GM04504 (cell line): ENCODE measurements around the gene UBE2H.
"Not testable (repeated sequence)": the region's sequence is repeated elsewhere in the genome, so short reads cannot be mapped to it uniquely, and the experiment has no call there.

Experiments
- DNase-seq: peaks from one replicate; pipeline ENCODE4 v3.0.0-alpha.2; 2012; ENCODE audit warnings: low read depth

UBE2H gene

GRCh38 chr7:129872054-129872453 is 80.7 kb downstream of the UBE2H start:
- no peak for DNase-seq

GRCh38 chr7:129870668-129871067 is 82.1 kb downstream of the UBE2H start:
- no peak for DNase-seq

GRCh38 chr7:129866251-129866650 is 86.5 kb downstream of the UBE2H start:
- no peak for DNase-seq

- no peak for DNase-seq
Observed at GRCh38 chr7:129865925-129866201, 86.9 kb downstream of the UBE2H start.

GRCh38 chr7:129865093-129865924 is 87.5 kb downstream of the UBE2H start:
- DNase-seq: no peak

- DNase-seq: not testable (repeated sequence)
Observed at GRCh38 chr7:129864676-129865075, 88.1 kb downstream of the UBE2H start.

GRCh38 chr7:129864042-129864441 is 88.7 kb downstream of the UBE2H start:
- DNase-seq: no peak

GRCh38 chr7:129862682-129863081 is 90.1 kb downstream of the UBE2H start:
- DNase-seq: no peak

GRCh38 chr7:129860784-129861183 is 92.0 kb downstream of the UBE2H start:
- DNase-seq: not testable (repeated sequence)

GRCh38 chr7:129859183-129859582 is 93.6 kb downstream of the UBE2H start:
- DNase-seq: no peak

- DNase-seq: no peak
Observed at GRCh38 chr7:129858490-129858889, 94.3 kb downstream of the UBE2H start.

- DNase-seq: no peak
Observed at GRCh38 chr7:129857313-129857712, 95.4 kb downstream of the UBE2H start.

GRCh38 chr7:129855935-129856717 is 96.6 kb downstream of the UBE2H start:
- no peak for DNase-seq

- DNase-seq: peak; percentile 86
Observed at GRCh38 chr7:129855234-129855673, 97.5 kb downstream of the UBE2H start.

GRCh38 chr7:129854401-129854800 is 98.4 kb downstream of the UBE2H start:
- DNase-seq: no peak

- no peak for DNase-seq
Observed at GRCh38 chr7:129853661-129854268, 99.0 kb downstream of the UBE2H start.

GRCh38 chr7:129851809-129852208 is 101.0 kb downstream of the UBE2H start:
- DNase-seq: no peak

GRCh38 chr7:129851174-129851573 is 101.6 kb downstream of the UBE2H start:
- no peak for DNase-seq

GRCh38 chr7:129848436-129848835 is 104.3 kb downstream of the UBE2H start:
- no peak for DNase-seq

GRCh38 chr7:129845972-129846327 is 106.8 kb downstream of the UBE2H start:
- no peak for DNase-seq

- no peak for DNase-seq
Observed at GRCh38 chr7:129845178-129845971, 107.4 kb downstream of the UBE2H start.
